Spleen (tissue), 11 donors: ENCODE results near the gene HDAC4. TPM values are rescaled to one million over a fixed set of nuclear protein-coding genes. Genes with fewer than 3 reads are reported as not detected.

Source experiments
- DNase-seq: peaks from one replicate; pipeline ENCODE4 v3.0.0-alpha.2; 2020
- H3K27ac ChIP-seq, 8 donors: fragments of 200-600 bp; sonication (generic) in 7 of 8; 1 replicate in 4 of 8; 2 replicates in 4 of 8; pipeline versions ENCODE4 v1.5.0 to v1.8.0; 2016 to 2021; ENCODE audit warnings: inconsistent platforms in 4 of 8, mild to moderate bottlenecking in 4 of 8, moderate library complexity in 1 of 8
- H3K27me3 ChIP-seq, 7 donors: fragments of 200-600 bp; sonication (generic) in 6 of 7; replicated peaks in 1 of 7; 1 replicate in 4 of 7; 2 replicates in 3 of 7; pipeline versions ENCODE4 v1.5.0 to v1.8.0; 2016 to 2021; ENCODE audit warnings: inconsistent platforms in 3 of 7, mild to moderate bottlenecking in 1 of 7
- H3K36me3 ChIP-seq, 6 donors: fragments of 200-600 bp; sonication (generic) in 5 of 6; 1 replicate in 4 of 6; 2 replicates in 2 of 6; pipeline versions ENCODE4 v1.5.0 to v1.8.0; 2016 to 2021; ENCODE audit warnings: inconsistent platforms in 2 of 6
- H3K4me1 ChIP-seq, 6 donors: fragments of 200-600 bp; sonication (generic) in 5 of 6; 1 replicate in 3 of 6; 2 replicates in 3 of 6; pipeline versions ENCODE4 v1.5.0 to v1.8.0; 2016 to 2021; ENCODE audit warnings: inconsistent platforms in 3 of 6
- H3K4me3 ChIP-seq, 8 donors: fragments of 200-600 bp; sonication (generic) in 7 of 8; 1 replicate in 4 of 8; 2 replicates in 4 of 8; pipeline versions ENCODE4 v1.5.0 to v1.8.0; 2016 to 2021; ENCODE audit warnings: inconsistent platforms in 4 of 8, mild to moderate bottlenecking in 4 of 8, moderate library complexity in 2 of 8
- H3K9me3 ChIP-seq, 8 donors: fragments of 200-600 bp; sonication (generic) in 7 of 8; 1 replicate in 4 of 8; 2 replicates in 4 of 8; pipeline versions ENCODE4 v1.5.0 to v1.8.0; 2016 to 2021; ENCODE audit warnings: inconsistent platforms in 4 of 8
- CTCF ChIP-seq, 11 experiments: fragments of 200-600 bp in 7 of 11; fragments of 450-650 bp in 4 of 11; sonication (generic) in 4 of 11; IDR thresholded peaks in 8 of 11; conservative IDR thresholded peaks in 3 of 11; 1 replicate in 7 of 11; 2 replicates in 4 of 11; pipeline versions ENCODE4 v1.4.0 to v1.8.0; 2016 to 2021; ENCODE audit warnings: antibody characterized with exemption in 11 of 11, inconsistent platforms in 4 of 11, mild to moderate bottlenecking in 1 of 11
- POLR2A ChIP-seq, 3 donors: fragments of 450-650 bp; IDR thresholded peaks; one replicate each; pipeline ENCODE4 v1.5.1; 2017; ENCODE audit warnings: antibody characterized with exemption in 3 of 3, mild to moderate bottlenecking in 1 of 3
- POLR2AphosphoS5 ChIP-seq, 3 donors: sonication (generic); formaldehyde crosslinking; IDR thresholded peaks; one replicate each; pipeline ENCODE4 v1.5.1; 2017; ENCODE audit warnings: antibody characterized with exemption in 3 of 3
- WGBS, 5 donors: extraction: QIAGEN DNeasy Blood & Tissue Kit in 3 of 5; methylation state at CpG; one replicate each; pipeline versions ENCODE4 v1.1.5 to v1.1.7; 2013 to 2018; 5-methylcytosine and 5-hydroxymethylcytosine counted together
- intact Hi-C: fragments of 100-400 bp; cut with DNase I; formaldehyde crosslinking; loops from one replicate; pipeline ENCODE4 v1.15.0; 2023; ENCODE audit warnings: low total_unique reads
- polyA plus RNA-seq, 3 donors: library from polyadenylated mRNA; stranded (reverse); fragments of 200-250 nt; gene quantifications; one replicate each; pipeline ENCODE4 v1.2.1, GENCODE V29; 2013
- total RNA-seq, 7 donors: library from RNA; depleted of rRNA in 3 of 7; stranded (reverse); fragments of >200 nt in 3 of 7; fragmentation: NEBNext Ultra II Directional in 4 of 7; extraction: Animal tissue kit (Norgen Biotek cat#: 25700) in 4 of 7; gene quantifications; one replicate each; pipeline versions ENCODE4 v1.1.0 to v1.2.1, GENCODE V29; 2016 to 2021
- donor health status: healthy with polysubstance abuse.
- donor health status: DM: no; HTN: no; CAD: no; lungs with moderate emphysema.
- donor health status: DM: no; HTN: no; CAD: no.
- donor health status: Bipolar disorder and iron deficiency.
- donor health status: healthy.
- donor health status: DM: no; HTN: no; CAD: no.
- donor health status: DM: yes; HTN: yes; CAD: no.

The HDAC4 gene
- total and polyA plus RNA-seq, 10 donors: 3.2 to 122 (median 69.5) TPM

- Histone ChIP-seq H3K4me1 (peaks cover 0 to 6% (median 3%) of the 10 kb centered on the region in 6 donors), H3K27ac (no peak overlapping the region), H3K4me3 (no peak overlapping the region), H3K27me3 (no peaks in the 10 kb centered on the region), H3K9me3 (peaks cover 0 to 9% (median 0%) of the 10 kb centered on the region in 8 donors), H3K36me3 (peaks cover 0 to 95% (median 46%) of the 10 kb centered on the region in 6 donors)
- intact Hi-C loops: no loop called here
- 85 to 90% (median 89%) methylated on average over 18 to 19 of the region's 19 CpGs for WGBS, 5 donors
- DNase-seq: peak; percentile 69
- TF ChIP-seq CTCF (IDR thresholded peaks at IDR 0.05 in 8 of 11, conservative IDR thresholded peaks at IDR 0.05 in 3 of 11) (no peak), POLR2A (IDR thresholded peaks at IDR 0.05) (no peak), POLR2AphosphoS5 (IDR thresholded peaks at IDR 0.05) (no peak)
These were observed 254.7 kb downstream of the HDAC4 start for GRCh38 chr2:239146011-239146641.

- Histone ChIP-seq H3K4me1 (peaks cover 0 to under 1% (median 0%) of the 10 kb centered on the region in 6 donors), H3K9me3 (peaks cover 0 to 4% (median 0%) of the 10 kb centered on the region in 8 donors), H3K27ac (no peak overlapping the region), H3K4me3 (no peak overlapping the region), H3K36me3 (peaks cover 0 to 95% (median 48%) of the 10 kb centered on the region in 6 donors), H3K27me3 (no peaks in the 10 kb centered on the region)
- WGBS, 5 donors: 89 to 97% (median 93%) methylated on average over 9 of the region's 9 CpGs
- peak; percentile 44 for DNase-seq
- TF ChIP-seq POLR2A (IDR thresholded peaks at IDR 0.05): no peak
- TF ChIP-seq CTCF (IDR thresholded peaks at IDR 0.05 in 8 of 11, conservative IDR thresholded peaks at IDR 0.05 in 3 of 11): no peak
- TF ChIP-seq POLR2AphosphoS5 (IDR thresholded peaks at IDR 0.05): no peak
- intact Hi-C loops: no loop called here
These were observed 255.2 kb downstream of the HDAC4 start for GRCh38 chr2:239145601-239146000.

GRCh38 chr2:239145106-239145505, 255.7 kb downstream of the HDAC4 start:
- Histone ChIP-seq H3K27me3 (no peaks in the 10 kb centered on the region), H3K4me3 (no peak overlapping the region), H3K4me1 (no peaks in the 10 kb centered on the region), H3K27ac (no peak overlapping the region), H3K36me3 (peaks cover 0 to 98% (median 49%) of the 10 kb centered on the region in 6 donors), H3K9me3 (no peaks in the 10 kb centered on the region)
- intact Hi-C loops: no loop called here
- peak; percentile 58 for DNase-seq
- WGBS, 5 donors: 90 to 97% (median 95%) methylated on average over 12 to 15 of the region's 15 CpGs
- TF ChIP-seq CTCF (IDR thresholded peaks at IDR 0.05 in 8 of 11, conservative IDR thresholded peaks at IDR 0.05 in 3 of 11) (no peak), POLR2A (IDR thresholded peaks at IDR 0.05) (no peak), POLR2AphosphoS5 (IDR thresholded peaks at IDR 0.05) (no peak)

GRCh38 chr2:239144713-239144999, 256.2 kb downstream of the HDAC4 start:
- Histone ChIP-seq H3K4me1 (no peaks in the 10 kb centered on the region), H3K4me3 (no peak overlapping the region), H3K9me3 (no peaks in the 10 kb centered on the region), H3K36me3 (peaks cover 0 to 100% (median 52%) of the 10 kb centered on the region in 6 donors), H3K27me3 (no peaks in the 10 kb centered on the region), H3K27ac (no peak overlapping the region)
- TF ChIP-seq CTCF (IDR thresholded peaks at IDR 0.05 in 8 of 11, conservative IDR thresholded peaks at IDR 0.05 in 3 of 11) (no peak), POLR2AphosphoS5 (IDR thresholded peaks at IDR 0.05) (no peak), POLR2A (IDR thresholded peaks at IDR 0.05) (no peak)
- WGBS, 5 donors: 92 to 96% (median 95%) methylated on average over 5 of the region's 5 CpGs
- no peak for DNase-seq
- intact Hi-C loops: no loop called here
